ENCODE measurements around the gene SCYL3. TPM values are rescaled to one million over a fixed set of nuclear protein-coding genes. Genes with fewer than 3 reads are reported as not detected.

Gene SCYL3
- total and polyA plus RNA-seq, 5 donors, result 2.6 to 7.1 (median 5.8) TPM

DNA sequence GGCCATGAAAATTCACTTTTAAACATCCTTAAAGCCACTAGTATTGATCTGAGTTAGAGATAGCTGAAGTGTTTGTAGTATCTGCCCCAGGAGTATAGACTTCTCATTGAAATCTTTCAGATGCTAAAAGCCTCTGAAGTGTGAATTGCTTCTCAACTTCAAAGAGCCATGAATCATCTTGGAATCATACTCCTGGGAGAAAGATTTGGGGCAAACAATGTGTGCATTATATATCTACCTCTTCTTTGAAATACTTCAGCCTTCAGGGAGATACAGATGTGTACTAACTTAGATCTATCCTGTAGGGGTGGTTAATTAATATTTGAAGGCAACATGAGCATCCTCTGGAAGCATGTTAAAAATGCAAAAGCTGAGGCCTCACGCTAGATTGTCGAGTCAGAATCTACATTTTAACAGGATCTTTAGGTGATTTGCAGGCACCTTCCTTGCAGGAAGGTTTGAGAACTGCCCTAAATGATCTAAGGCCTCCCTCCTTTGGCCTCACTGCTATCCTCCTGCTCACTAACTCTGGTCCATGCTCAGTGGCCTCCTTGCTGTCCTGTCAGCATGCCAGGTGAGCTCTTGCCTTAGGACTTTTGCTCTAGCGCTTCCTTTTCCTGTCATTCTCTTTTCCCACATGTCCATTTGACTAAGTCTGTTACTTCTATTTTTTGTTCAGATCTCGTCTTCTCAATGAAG lies 6.0 kb upstream of the SCYL3 start:
- intact Hi-C loops (cut with DNase I), result no loop called here
- no peak for DNase-seq
- Histone ChIP-seq H3K27me3 (ENCODE audit: control insufficient read depth, insufficient read depth) (no peaks in the 10 kb centered on the region), H3K4me1 (ENCODE audit: control insufficient read depth, insufficient read depth, low read length) (no peaks in the 10 kb centered on the region), H3K9me3 (ENCODE audit: control insufficient read depth, low read length) (no peaks in the 10 kb centered on the region), H3K4me3 (ENCODE audit: low read length) (no peak overlapping the region), H3K27ac (ENCODE audit: low read length) (no peak overlapping the region)
- WGBS, result 67% methylated on average over 4 of the region's 4 CpGs
- no peak for ATAC-seq

DNA sequence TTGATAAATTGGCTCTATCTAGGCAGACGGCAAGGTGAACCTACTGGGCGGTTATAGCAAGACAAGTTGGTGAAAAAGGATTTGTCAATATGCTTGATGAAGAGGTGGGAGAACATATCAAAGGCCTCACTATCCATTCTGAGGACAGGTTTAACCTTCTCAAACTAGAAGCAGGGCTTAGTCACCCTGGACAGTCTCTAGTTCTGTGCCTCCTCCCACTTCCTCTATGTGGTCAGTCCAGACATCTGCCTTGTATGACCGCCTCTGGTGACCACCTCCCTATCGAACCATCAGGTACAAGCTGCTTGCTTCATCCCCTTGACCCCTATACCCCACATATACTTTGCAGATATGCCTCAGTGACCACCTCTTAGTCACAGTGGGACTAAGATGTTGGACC lies 2.3 kb upstream of the SCYL3 start:
- WGBS, result 79% methylated on average over 4 of the region's 4 CpGs
- no peak for DNase-seq
- no peaks in the 10 kb centered on the region for H3K4me1 ChIP-seq (ENCODE audit: control insufficient read depth, insufficient read depth, low read length)
- intact Hi-C loops (cut with DNase I), result no loop called here
- no peak overlapping the region for H3K27ac ChIP-seq (ENCODE audit: low read length)
- no peak overlapping the region for H3K4me3 ChIP-seq (ENCODE audit: low read length)
- H3K9me3 ChIP-seq (ENCODE audit: control insufficient read depth, low read length), result no peaks in the 10 kb centered on the region
- ATAC-seq, result no peak
- H3K27me3 ChIP-seq (ENCODE audit: control insufficient read depth, insufficient read depth), result no peaks in the 10 kb centered on the region

DNA sequence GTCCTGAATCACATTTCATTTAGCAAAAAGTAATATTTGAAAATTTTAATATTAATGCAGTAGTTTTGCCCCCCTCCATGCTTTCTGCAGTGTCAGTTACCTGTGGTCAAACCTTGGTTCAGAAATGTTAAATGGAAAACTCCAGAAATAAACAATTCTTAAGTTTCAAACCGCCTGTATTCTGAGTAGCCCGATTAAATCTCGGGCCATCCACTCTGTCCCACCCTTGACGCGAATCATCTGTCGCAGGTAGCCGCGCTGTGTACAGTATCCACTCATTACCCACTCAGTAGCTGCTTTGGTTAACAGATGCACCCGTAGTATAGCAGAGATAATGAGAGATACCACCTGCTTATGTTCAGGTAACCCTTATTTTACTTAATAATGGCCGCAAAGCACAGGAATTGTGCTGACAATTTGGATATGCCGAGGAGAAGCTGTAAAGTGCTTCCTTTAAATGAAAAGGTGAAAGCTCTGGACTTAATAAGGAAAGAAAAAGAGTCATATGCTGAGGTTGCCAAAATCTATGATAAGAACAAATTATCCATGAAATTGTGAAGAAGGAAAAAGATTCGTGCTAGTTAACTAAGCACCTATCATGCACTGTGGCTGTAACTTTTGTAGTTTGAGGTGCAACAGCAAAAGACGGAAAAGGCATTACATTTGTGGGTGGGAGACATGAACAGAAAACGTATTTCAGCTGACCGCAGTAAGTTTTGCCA lies 889 bp upstream of the SCYL3 start:
- Histone ChIP-seq H3K4me3 (ENCODE audit: low read length) (peak overlapping the region; percentile 94), H3K27ac (ENCODE audit: low read length) (peak overlapping the region; percentile 43), H3K4me1 (ENCODE audit: control insufficient read depth, insufficient read depth, low read length) (peaks cover 2% of the 10 kb centered on the region), H3K9me3 (ENCODE audit: control insufficient read depth, low read length) (no peaks in the 10 kb centered on the region), H3K27me3 (ENCODE audit: control insufficient read depth, insufficient read depth) (no peaks in the 10 kb centered on the region)
- ATAC-seq, result peak in 1 of 2 donors; percentile 8
- intact Hi-C loops (cut with DNase I), result no loop called here
- WGBS, result 35% methylated on average over 15 of the region's 15 CpGs
- DNase-seq, result no peak

DNA sequence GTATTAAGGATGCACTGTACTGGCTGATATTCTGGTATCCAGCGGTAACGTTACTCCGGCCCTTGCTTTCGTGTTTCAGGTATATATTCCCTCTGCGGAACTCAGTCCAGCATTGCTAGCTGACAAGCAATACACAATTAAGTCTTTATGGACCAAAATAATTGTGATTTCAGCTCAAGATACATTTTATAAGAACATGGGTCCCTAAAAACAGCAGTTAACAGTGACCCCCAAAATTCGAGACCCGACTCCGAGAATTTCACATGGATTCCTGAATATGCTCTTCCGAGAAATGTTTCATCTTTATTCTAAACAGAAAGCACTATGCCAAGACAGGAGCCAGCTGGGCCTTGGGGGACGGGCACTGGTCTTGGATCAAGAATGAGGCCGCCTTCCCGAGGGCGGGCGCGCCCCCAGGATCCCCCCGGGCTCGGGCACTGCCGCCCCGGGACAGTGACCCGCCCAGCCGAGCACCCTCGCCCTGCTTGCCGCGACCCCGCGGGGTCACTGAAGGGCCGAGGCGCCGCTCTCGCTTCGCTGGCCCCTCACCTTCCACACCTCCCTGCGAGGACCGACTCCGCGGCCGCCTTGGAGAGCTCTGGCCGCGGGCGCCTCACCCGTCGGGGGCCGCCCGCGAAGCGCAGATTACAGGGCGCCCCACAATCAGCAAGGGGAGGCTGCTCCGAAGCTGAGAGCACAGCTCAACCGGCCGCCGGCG lies 610 bp downstream of the SCYL3 start:
- Histone ChIP-seq H3K27me3 (ENCODE audit: control insufficient read depth, insufficient read depth) (no peaks in the 10 kb centered on the region), H3K4me1 (ENCODE audit: control insufficient read depth, insufficient read depth, low read length) (peaks cover 2% of the 10 kb centered on the region), H3K4me3 (ENCODE audit: low read length) (peak overlapping the region; percentile 94), H3K9me3 (ENCODE audit: control insufficient read depth, low read length) (no peaks in the 10 kb centered on the region), H3K27ac (ENCODE audit: low read length) (peak overlapping the region; percentile 95)
- intact Hi-C loops (cut with DNase I), result no loop called here
- peak; percentile 42 to 79 (median 75) for DNase-seq
- ATAC-seq, result peak; percentile 6 to 16
- under 1% methylated on average over 51 of the region's 51 CpGs for WGBS

DNA sequence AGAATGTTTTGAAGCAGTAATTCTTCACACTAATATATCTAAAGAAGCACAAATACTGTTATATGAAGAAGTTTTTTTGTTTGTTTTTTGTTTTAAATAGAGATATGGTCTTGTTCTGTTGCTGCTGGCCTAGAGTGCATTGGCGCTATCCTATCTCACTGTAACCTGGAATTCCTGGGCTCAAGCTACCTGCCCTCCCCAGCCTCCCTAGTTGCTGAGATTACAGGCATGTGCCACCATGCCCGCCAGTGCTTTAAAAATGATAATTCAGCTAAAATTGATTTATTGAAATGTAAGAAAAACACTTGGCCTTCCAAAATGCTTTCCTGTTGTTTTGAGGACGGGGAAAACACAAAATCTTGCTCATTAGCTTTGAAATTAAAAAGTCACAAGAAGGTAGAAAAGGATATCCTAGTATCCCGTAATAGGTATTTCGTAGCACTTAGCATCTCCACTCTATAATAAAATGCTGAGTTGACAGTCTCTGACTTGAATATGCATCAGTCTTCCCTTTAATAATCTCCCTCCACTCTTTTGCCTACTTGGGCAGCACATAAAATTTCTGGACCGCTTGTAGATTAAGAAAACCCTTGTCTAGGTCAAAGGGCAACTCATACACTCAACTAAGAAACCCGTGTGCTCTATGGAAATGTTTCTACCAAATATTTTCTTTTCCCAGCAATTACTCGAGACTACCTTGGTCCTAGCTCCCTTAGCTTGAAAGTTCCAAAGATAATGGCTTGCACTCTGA lies 1.3 kb downstream of the SCYL3 start:
- DNase-seq, result no peak
- WGBS, result 58% methylated on average over 8 of the region's 8 CpGs
- Histone ChIP-seq H3K27me3 (ENCODE audit: control insufficient read depth, insufficient read depth) (no peaks in the 10 kb centered on the region), H3K4me3 (ENCODE audit: low read length) (peak overlapping the region; percentile 94), H3K4me1 (ENCODE audit: control insufficient read depth, insufficient read depth, low read length) (peaks cover 2% of the 10 kb centered on the region), H3K27ac (ENCODE audit: low read length) (peak overlapping the region; percentile 23), H3K9me3 (ENCODE audit: control insufficient read depth, low read length) (no peaks in the 10 kb centered on the region)
- intact Hi-C loops (cut with DNase I), result no loop called here
- ATAC-seq, result no peak

DNA sequence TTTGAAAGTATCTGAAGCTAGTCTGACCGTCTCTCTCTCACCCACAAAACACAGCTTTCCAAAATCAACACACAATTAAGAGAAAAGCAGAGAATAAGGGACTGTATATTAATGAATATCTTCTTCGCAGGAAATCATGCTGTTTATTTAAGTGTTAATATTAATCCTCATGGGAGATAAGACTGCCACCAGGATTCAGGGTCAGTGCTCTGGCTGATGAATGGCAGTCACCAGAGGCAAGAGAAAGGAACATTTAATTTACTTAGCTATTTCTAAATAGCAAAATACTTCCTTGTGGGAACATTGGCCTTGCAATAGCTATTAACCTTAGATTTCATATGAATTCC lies 2.2 kb downstream of the SCYL3 start:
- Histone ChIP-seq H3K9me3 (ENCODE audit: control insufficient read depth, low read length) (no peaks in the 10 kb centered on the region), H3K27me3 (ENCODE audit: control insufficient read depth, insufficient read depth) (no peaks in the 10 kb centered on the region), H3K27ac (ENCODE audit: low read length) (no peak overlapping the region), H3K4me3 (ENCODE audit: low read length) (no peak overlapping the region), H3K4me1 (ENCODE audit: control insufficient read depth, insufficient read depth, low read length) (peaks cover 2% of the 10 kb centered on the region)
- 61% methylated on average over 2 of the region's 2 CpGs for WGBS
- DNase-seq (no peak), ATAC-seq (no peak)
- intact Hi-C loops (cut with DNase I), result no loop called here

DNA sequence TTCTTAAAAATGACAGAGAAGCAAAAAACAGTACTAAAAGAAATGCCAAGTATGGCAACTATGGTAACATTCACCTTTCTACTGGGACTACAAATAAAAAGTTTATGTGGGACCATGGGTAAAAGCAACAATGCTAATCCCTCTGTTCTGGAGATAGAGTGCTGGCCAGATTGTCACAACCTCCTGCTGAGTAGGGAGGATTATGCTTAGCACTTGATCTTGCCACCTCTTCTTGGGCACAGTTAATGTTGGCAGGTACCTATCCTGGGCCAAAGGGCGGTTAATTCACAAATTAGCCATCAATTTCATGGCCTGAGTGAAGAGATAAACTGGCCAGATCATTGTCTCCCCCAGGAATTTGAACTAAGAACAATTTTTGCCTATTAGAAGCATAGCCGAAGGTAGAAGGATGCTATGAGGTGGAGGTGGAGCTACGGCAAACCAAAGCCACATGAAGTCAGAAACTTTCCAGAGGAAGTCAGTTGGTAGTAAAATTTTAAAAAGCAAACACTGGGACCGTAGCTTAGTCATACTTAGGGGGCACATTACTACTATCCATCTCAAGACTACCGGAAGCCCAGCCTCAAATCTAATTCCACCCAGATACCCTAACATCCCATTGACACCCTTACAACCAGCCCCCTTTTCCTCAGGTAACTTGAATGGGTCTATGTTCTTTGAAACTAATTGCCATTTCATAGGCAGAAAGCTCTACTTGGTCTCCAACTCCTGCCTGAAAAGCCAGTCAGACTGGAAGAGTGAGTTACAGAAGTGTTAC lies 2.7 kb downstream of the SCYL3 start:
- intact Hi-C loops (cut with DNase I), result no loop called here

DNA sequence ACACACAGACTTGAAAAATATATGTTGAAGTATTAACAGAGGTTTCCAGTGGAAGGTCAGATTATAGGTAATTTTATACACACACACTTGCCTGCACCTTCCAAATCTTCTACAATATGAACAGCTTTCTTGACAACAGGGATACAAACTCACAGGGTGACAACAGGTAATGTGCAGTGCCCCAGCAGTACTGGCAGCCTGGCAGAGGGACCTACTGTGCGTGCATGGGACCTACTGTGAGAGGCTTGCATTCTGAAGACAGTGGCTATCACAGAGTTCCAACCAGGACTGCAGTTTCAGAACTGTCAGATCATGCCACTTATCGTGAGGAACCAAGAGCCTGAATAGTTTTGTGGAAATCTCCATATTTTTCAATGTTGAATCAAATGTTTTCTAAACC lies 3.8 kb downstream of the SCYL3 start:
- DNase-seq (no peak), ATAC-seq (no peak)
- Histone ChIP-seq H3K27ac (ENCODE audit: low read length) (no peak overlapping the region), H3K9me3 (ENCODE audit: control insufficient read depth, low read length) (no peaks in the 10 kb centered on the region), H3K4me3 (ENCODE audit: low read length) (no peak overlapping the region), H3K27me3 (ENCODE audit: control insufficient read depth, insufficient read depth) (no peaks in the 10 kb centered on the region), H3K4me1 (ENCODE audit: control insufficient read depth, insufficient read depth, low read length) (peaks cover 2% of the 10 kb centered on the region)
- intact Hi-C loops (cut with DNase I), result no loop called here
- WGBS, result 96% methylated on average over 2 of the region's 2 CpGs

More for the DNA sequence above, 2.7 kb downstream of the SCYL3 start:
- Histone ChIP-seq H3K9me3 (ENCODE audit: control insufficient read depth, low read length) (no peaks in the 10 kb centered on the region), H3K4me1 (ENCODE audit: control insufficient read depth, insufficient read depth, low read length) (peaks cover 2% of the 10 kb centered on the region), H3K4me3 (ENCODE audit: low read length) (no peak overlapping the region), H3K27me3 (ENCODE audit: control insufficient read depth, insufficient read depth) (no peaks in the 10 kb centered on the region), H3K27ac (ENCODE audit: low read length) (no peak overlapping the region)
- 89% methylated on average over 5 of the region's 5 CpGs for WGBS
- ATAC-seq, result no peak
- no peak for DNase-seq

DNA sequence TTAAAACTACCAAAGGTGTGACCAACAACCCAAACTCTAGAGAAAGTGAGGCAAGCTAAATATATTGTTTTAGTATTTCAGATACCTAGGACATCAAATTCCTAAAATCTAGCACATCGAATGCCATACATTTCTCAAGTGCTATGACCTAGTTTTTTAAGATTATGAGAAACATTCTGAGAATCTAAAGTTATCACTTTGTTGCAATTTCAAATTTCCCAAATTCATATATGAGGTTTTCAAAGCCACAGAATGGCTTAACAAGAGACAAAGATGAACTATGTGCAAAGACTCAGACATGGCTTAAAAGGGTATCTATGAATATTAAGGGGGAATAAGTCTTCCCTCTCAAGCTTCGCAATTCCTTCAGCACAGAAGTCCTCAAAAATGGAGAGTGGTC lies 6.8 kb downstream of the SCYL3 start:
- ATAC-seq, result no peak
- no peaks in the 10 kb centered on the region for H3K9me3 ChIP-seq (ENCODE audit: control insufficient read depth, low read length)
- no peaks in the 10 kb centered on the region for H3K27me3 ChIP-seq (ENCODE audit: control insufficient read depth, insufficient read depth)
- H3K27ac ChIP-seq (ENCODE audit: low read length), result no peak overlapping the region
- DNase-seq, result no peak
- H3K4me1 ChIP-seq (ENCODE audit: control insufficient read depth, insufficient read depth, low read length), result peaks cover 2% of the 10 kb centered on the region
- no peak overlapping the region for H3K4me3 ChIP-seq (ENCODE audit: low read length)
- WGBS, result 91% methylated on average over 2 of the region's 2 CpGs
- intact Hi-C loops (cut with DNase I), result no loop called here

DNA sequence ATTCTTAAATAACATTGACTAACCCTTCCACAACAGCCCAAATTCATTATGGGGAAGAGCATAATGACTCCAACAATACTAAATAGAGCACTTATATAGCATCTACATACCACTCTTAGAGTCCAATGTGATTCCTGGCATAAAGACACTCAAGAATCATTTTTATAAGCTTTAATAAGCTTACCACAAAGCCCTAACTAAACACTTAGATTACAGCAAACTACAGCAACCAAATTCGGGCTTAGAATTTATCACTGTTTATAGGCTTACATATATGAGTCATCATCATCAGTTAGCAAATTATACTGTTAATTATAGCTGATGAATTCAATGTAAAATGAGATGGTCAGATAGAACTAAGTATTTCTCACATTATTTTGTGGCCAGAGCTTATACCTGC lies 7.3 kb downstream of the SCYL3 start:
- 95% methylated on average over 1 of the region's 1 CpG for WGBS
- intact Hi-C loops (cut with DNase I), result no loop called here
- no peak overlapping the region for H3K4me3 ChIP-seq (ENCODE audit: low read length)
- ATAC-seq, result no peak
- DNase-seq, result no peak
- no peaks in the 10 kb centered on the region for H3K27me3 ChIP-seq (ENCODE audit: control insufficient read depth, insufficient read depth)
- H3K9me3 ChIP-seq (ENCODE audit: control insufficient read depth, low read length), result no peaks in the 10 kb centered on the region
- no peak overlapping the region for H3K27ac ChIP-seq (ENCODE audit: low read length)
- H3K4me1 ChIP-seq (ENCODE audit: control insufficient read depth, insufficient read depth, low read length), result peaks cover 2% of the 10 kb centered on the region

Measured in right cardiac atrium (tissue), 5 donors.